Erythroblast (primary cell): ENCODE measurements around the gene OSBPL9.

Experiments used
- GATA1 ChIP-seq: IDR thresholded peaks from 2 replicates; pipeline ENCODE4 v1.6.1; 2011; ENCODE audit warnings: low read depth, mild to moderate bottlenecking, control low read depth, low read length, moderate library complexity
- POLR2A ChIP-seq: IDR thresholded peaks from 2 replicates; pipeline ENCODE4 v1.6.1; 2011; ENCODE audit warnings: mild to moderate bottlenecking, low read length

- no peak for TF ChIP-seq POLR2A
- TF ChIP-seq GATA1 = no peak
These were observed 3.6 kb downstream of the OSBPL9 start for GRCh38 chr1:51620470-51620869.
